ENCODE data around the gene EXOC3L4.

The EXOC3L4 gene

GRCh38 chr14:103158688-103159087 lies 64.2 kb downstream of the EXOC3L4 start:
- DNase-seq, result no peak

Measured in NCI-H2029 (cell line).